WTC11 (cell line): ENCODE data around the gene IKZF2. TPM values are rescaled to one million over a fixed set of nuclear protein-coding genes. Genes with fewer than 3 reads are reported as not detected.

Source experiments
- ATAC-seq: fragments of 200-7000 bp; cut with Tn5 transposase; 2 replicates; pipeline ENCODE4 v1.10.0; 2021; ENCODE audit warnings: mild to moderate bottlenecking, moderate library complexity
- CTCF ChIA-PET: fragments of 300-600 bp; sonication (Branson Sonifier 250); formaldehyde crosslinking; loops from one replicate; lab custom pipeline; 2021; ENCODE audit warnings: antibody characterized with exemption; lab: Charles Lee
- POLR2A ChIA-PET: fragments of 350-600 bp; sonication (Branson Sonifier 250); formaldehyde crosslinking; loops from one replicate; lab custom pipeline; 2021; ENCODE audit warnings: antibody characterized with exemption; lab: Charles Lee
- DNase-seq: peaks from one replicate; pipeline ENCODE4 v3.0.0; 2021; ENCODE audit warnings: low spot score
- H3K27ac Mint-ChIP-seq: 2 replicates; pipeline ENCODE4 v1.8.0; 2021; ENCODE audit warnings: mixed read lengths
- H3K27me3 Mint-ChIP-seq: 2 replicates; pipeline ENCODE4 v1.8.0; 2021; ENCODE audit warnings: low read depth, mild to moderate bottlenecking, moderate library complexity, mixed read lengths
- H3K36me3 Mint-ChIP-seq: 2 replicates; pipeline ENCODE4 v1.8.0; 2021; ENCODE audit warnings: mixed read lengths
- H3K4me1 Mint-ChIP-seq: 2 replicates; pipeline ENCODE4 v1.8.0; 2022; ENCODE audit warnings: mixed read lengths
- H3K4me3 Mint-ChIP-seq: 2 replicates; pipeline ENCODE4 v1.8.0; 2021; ENCODE audit warnings: mild to moderate bottlenecking, moderate library complexity, mixed read lengths
- H3K9me3 Mint-ChIP-seq: 2 replicates; pipeline ENCODE4 v1.8.0; 2021; ENCODE audit warnings: mixed read lengths
- ATF1 ChIP-seq: sonication (generic); formaldehyde crosslinking; IDR thresholded peaks from 2 replicates; pipeline ENCODE4 v1.8.1; 2023; ENCODE audit warnings: mild to moderate bottlenecking, moderate library complexity, missing genetic modification reagents
- CBFB ChIP-seq: sonication (generic); formaldehyde crosslinking; IDR thresholded peaks from 2 replicates; pipeline ENCODE4 v1.8.1; 2022; ENCODE audit warnings: mild to moderate bottlenecking, low read depth, missing genetic modification reagents
- FOXP1 ChIP-seq: sonication (generic); formaldehyde crosslinking; IDR thresholded peaks from 2 replicates; pipeline ENCODE4 v1.8.0; 2022; ENCODE audit warnings: missing genetic modification reagents, mild to moderate bottlenecking, moderate library complexity, borderline replicate concordance
- GRHL2 ChIP-seq: fragments of 250-450 bp; sonication (Bioruptor Pico); IDR thresholded peaks from 2 replicates; pipeline ENCODE4 v1.8.0; 2022; ENCODE audit warnings: mild to moderate bottlenecking, moderate library complexity; ENCODE audit not compliant: insufficient replicate concordance, severe bottlenecking
- JAZF1 ChIP-seq: fragments of 250-450 bp; sonication (Bioruptor Pico); IDR thresholded peaks from 2 replicates; pipeline ENCODE4 v1.9.0; 2021; ENCODE audit warnings: moderate library complexity, mild to moderate bottlenecking, inconsistent platforms
- MYBL2 ChIP-seq: sonication (generic); formaldehyde crosslinking; IDR thresholded peaks from 2 replicates; pipeline ENCODE4 v1.8.1; 2023; ENCODE audit warnings: mild to moderate bottlenecking, moderate library complexity, missing genetic modification reagents
- RELA ChIP-seq: sonication (generic); formaldehyde crosslinking; IDR thresholded peaks from 2 replicates; pipeline ENCODE4 v1.8.1; 2022; ENCODE audit warnings: missing genetic modification reagents, mild to moderate bottlenecking, borderline replicate concordance
- TCF7 ChIP-seq: sonication (generic); formaldehyde crosslinking; IDR thresholded peaks from 2 replicates; pipeline ENCODE4 v1.8.0; 2022; ENCODE audit warnings: mild to moderate bottlenecking, low read depth, missing genetic modification reagents, moderate library complexity
- TEAD4 ChIP-seq: sonication (generic); formaldehyde crosslinking; IDR thresholded peaks from 2 replicates; pipeline ENCODE4 v1.8.0; 2022; ENCODE audit warnings: mild to moderate bottlenecking, missing genetic modification reagents
- TP53 ChIP-seq: sonication (generic); formaldehyde crosslinking; IDR thresholded peaks from 2 replicates; pipeline ENCODE4 v1.8.1; 2023; ENCODE audit warnings: mild to moderate bottlenecking, missing genetic modification reagents
- ZBTB21 ChIP-seq: sonication (generic); formaldehyde crosslinking; IDR thresholded peaks from 2 replicates; pipeline ENCODE4 v1.8.1; 2023; ENCODE audit warnings: mild to moderate bottlenecking, missing genetic modification reagents, borderline replicate concordance
- ZNF121 ChIP-seq: sonication (generic); formaldehyde crosslinking; IDR thresholded peaks from 2 replicates; pipeline ENCODE4 v1.8.0; 2023; ENCODE audit warnings: missing genetic modification reagents
- ZNF396 ChIP-seq: fragments of 250-450 bp; sonication (Bioruptor Pico); IDR thresholded peaks from 2 replicates; pipeline ENCODE4 v1.8.0; 2021; ENCODE audit warnings: mild to moderate bottlenecking, moderate library complexity, borderline replicate concordance
- ZNF423 ChIP-seq: fragments of 250-450 bp; sonication (Bioruptor Pico); IDR thresholded peaks from 2 replicates; pipeline ENCODE4 v2.1.2; 2022; ENCODE audit warnings: mild to moderate bottlenecking, moderate library complexity
- ZNF512 ChIP-seq: sonication (generic); formaldehyde crosslinking; IDR thresholded peaks from 2 replicates; pipeline ENCODE4 v1.8.1; 2022; ENCODE audit warnings: missing genetic modification reagents, borderline replicate concordance
- total RNA-seq: library from RNA; stranded (reverse); gene quantifications from 3 replicates; pipeline ENCODE4 v1.2.3, GENCODE V29; 2021
- TF ChIP-seq, protein P1 (sequence below): sonication (generic); formaldehyde crosslinking; IDR thresholded peaks from 2 replicates; pipeline ENCODE4 v1.8.1; 2022; ENCODE audit warnings: low read depth, missing genetic modification reagents, borderline replicate concordance
- TF ChIP-seq, protein P2 (sequence below): sonication (generic); formaldehyde crosslinking; IDR thresholded peaks from 2 replicates; pipeline ENCODE4 v1.8.1; 2023; ENCODE audit warnings: mild to moderate bottlenecking, missing genetic modification reagents, moderate library complexity
- TF ChIP-seq, protein P3 (sequence below): sonication (generic); formaldehyde crosslinking; IDR thresholded peaks from 2 replicates; pipeline ENCODE4 v1.8.1; 2023; ENCODE audit warnings: mild to moderate bottlenecking, missing genetic modification reagents
- TF ChIP-seq, protein P4 (sequence below): fragments of 200-600 bp; IDR thresholded peaks from 2 replicates; pipeline ENCODE4 v1.8.0; 2022; ENCODE audit warnings: antibody characterized with exemption
- TF ChIP-seq, protein P5 (sequence below): sonication (generic); formaldehyde crosslinking; IDR thresholded peaks from 2 replicates; pipeline ENCODE4 v1.8.1; 2023; ENCODE audit warnings: mild to moderate bottlenecking, missing genetic modification reagents, moderate library complexity
- TF ChIP-seq, protein P6 (sequence below): sonication (generic); formaldehyde crosslinking; IDR thresholded peaks from 2 replicates; pipeline ENCODE4 v1.8.0; 2022; ENCODE audit warnings: mild to moderate bottlenecking, missing genetic modification reagents
- TF ChIP-seq, protein P7 (sequence below): sonication (generic); formaldehyde crosslinking; IDR thresholded peaks from 2 replicates; pipeline ENCODE4 v1.8.1; 2023; ENCODE audit warnings: mild to moderate bottlenecking, missing genetic modification reagents

The IKZF2 gene
- total RNA-seq, 1 experiment from 2014 or later = 4.2 TPM

- Mint-ChIP-seq H3K36me3 (no peaks in the 10 kb centered on the region), H3K9me3 (no peaks in the 10 kb centered on the region), H3K27ac (peak overlapping the region; percentile 44; the same call in 1 of the 2 replicates), H3K27me3 (no peaks in the 10 kb centered on the region), H3K4me3 (no peak overlapping the region), H3K4me1 (no peaks in the 10 kb centered on the region; the same call in 1 of the 2 replicates)
- ATAC-seq (no peak), DNase-seq (no peak)
- ChIA-PET POLR2A (no interaction called here), CTCF (no interaction called here)
- TF ChIP-seq JAZF1 (CRISPR knock-in tag) (no peak), FOXP1 (no peak), GRHL2 (CRISPR knock-in tag) (no peak), ZNF423 (CRISPR knock-in tag) (no peak), MYBL2 (CRISPR knock-in tag) (no peak), RELA (CRISPR knock-in tag) (no peak), ZNF121 (CRISPR knock-in tag) (no peak), ZBTB21 (CRISPR knock-in tag) (no peak), CBFB (CRISPR knock-in tag) (no peak), ZNF396 (no peak), TCF7 (CRISPR knock-in tag) (no peak)
- TF ChIP-seq, protein P1, sequence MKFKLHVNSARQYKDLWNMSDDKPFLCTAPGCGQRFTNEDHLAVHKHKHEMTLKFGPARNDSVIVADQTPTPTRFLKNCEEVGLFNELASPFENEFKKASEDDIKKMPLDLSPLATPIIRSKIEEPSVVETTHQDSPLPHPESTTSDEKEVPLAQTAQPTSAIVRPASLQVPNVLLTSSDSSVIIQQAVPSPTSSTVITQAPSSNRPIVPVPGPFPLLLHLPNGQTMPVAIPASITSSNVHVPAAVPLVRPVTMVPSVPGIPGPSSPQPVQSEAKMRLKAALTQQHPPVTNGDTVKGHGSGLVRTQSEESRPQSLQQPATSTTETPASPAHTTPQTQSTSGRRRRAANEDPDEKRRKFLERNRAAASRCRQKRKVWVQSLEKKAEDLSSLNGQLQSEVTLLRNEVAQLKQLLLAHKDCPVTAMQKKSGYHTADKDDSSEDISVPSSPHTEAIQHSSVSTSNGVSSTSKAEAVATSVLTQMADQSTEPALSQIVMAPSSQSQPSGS (CRISPR knock-in tag) = no peak
These were observed 114.6 kb downstream of the IKZF2 start for GRCh38 chr2:213036836-213037235.

- Mint-ChIP-seq H3K4me3 (no peak overlapping the region), H3K36me3 (no peaks in the 10 kb centered on the region), H3K27me3 (no peaks in the 10 kb centered on the region), H3K27ac (no peak overlapping the region), H3K9me3 (no peaks in the 10 kb centered on the region), H3K4me1 (no peaks in the 10 kb centered on the region; the same call in 1 of the 2 replicates)
- DNase-seq = no peak
- POLR2A ChIA-PET = no interaction called here
- no peak for TF ChIP-seq TEAD4 (CRISPR knock-in tag)
- TF ChIP-seq TP53 (CRISPR knock-in tag) = no peak
- TF ChIP-seq, protein P2, sequence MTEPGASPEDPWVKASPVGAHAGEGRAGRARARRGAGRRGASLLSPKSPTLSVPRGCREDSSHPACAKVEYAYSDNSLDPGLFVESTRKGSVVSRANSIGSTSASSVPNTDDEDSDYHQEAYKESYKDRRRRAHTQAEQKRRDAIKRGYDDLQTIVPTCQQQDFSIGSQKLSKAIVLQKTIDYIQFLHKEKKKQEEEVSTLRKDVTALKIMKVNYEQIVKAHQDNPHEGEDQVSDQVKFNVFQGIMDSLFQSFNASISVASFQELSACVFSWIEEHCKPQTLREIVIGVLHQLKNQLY (CRISPR knock-in tag) = no peak
- TF ChIP-seq, protein P3, sequence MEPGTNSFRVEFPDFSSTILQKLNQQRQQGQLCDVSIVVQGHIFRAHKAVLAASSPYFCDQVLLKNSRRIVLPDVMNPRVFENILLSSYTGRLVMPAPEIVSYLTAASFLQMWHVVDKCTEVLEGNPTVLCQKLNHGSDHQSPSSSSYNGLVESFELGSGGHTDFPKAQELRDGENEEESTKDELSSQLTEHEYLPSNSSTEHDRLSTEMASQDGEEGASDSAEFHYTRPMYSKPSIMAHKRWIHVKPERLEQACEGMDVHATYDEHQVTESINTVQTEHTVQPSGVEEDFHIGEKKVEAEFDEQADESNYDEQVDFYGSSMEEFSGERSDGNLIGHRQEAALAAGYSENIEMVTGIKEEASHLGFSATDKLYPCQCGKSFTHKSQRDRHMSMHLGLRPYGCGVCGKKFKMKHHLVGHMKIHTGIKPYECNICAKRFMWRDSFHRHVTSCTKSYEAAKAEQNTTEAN (CRISPR knock-in tag) = no peak
- TF ChIP-seq, protein P4, sequence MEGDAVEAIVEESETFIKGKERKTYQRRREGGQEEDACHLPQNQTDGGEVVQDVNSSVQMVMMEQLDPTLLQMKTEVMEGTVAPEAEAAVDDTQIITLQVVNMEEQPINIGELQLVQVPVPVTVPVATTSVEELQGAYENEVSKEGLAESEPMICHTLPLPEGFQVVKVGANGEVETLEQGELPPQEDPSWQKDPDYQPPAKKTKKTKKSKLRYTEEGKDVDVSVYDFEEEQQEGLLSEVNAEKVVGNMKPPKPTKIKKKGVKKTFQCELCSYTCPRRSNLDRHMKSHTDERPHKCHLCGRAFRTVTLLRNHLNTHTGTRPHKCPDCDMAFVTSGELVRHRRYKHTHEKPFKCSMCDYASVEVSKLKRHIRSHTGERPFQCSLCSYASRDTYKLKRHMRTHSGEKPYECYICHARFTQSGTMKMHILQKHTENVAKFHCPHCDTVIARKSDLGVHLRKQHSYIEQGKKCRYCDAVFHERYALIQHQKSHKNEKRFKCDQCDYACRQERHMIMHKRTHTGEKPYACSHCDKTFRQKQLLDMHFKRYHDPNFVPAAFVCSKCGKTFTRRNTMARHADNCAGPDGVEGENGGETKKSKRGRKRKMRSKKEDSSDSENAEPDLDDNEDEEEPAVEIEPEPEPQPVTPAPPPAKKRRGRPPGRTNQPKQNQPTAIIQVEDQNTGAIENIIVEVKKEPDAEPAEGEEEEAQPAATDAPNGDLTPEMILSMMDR = no peak
- no peak for TF ChIP-seq ATF1 (CRISPR knock-in tag)
- TF ChIP-seq, protein P5, sequence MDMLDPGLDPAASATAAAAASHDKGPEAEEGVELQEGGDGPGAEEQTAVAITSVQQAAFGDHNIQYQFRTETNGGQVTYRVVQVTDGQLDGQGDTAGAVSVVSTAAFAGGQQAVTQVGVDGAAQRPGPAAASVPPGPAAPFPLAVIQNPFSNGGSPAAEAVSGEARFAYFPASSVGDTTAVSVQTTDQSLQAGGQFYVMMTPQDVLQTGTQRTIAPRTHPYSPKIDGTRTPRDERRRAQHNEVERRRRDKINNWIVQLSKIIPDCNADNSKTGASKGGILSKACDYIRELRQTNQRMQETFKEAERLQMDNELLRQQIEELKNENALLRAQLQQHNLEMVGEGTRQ = no peak
- TF ChIP-seq ZNF512 (CRISPR knock-in tag) = no peak
- TF ChIP-seq, protein P6, sequence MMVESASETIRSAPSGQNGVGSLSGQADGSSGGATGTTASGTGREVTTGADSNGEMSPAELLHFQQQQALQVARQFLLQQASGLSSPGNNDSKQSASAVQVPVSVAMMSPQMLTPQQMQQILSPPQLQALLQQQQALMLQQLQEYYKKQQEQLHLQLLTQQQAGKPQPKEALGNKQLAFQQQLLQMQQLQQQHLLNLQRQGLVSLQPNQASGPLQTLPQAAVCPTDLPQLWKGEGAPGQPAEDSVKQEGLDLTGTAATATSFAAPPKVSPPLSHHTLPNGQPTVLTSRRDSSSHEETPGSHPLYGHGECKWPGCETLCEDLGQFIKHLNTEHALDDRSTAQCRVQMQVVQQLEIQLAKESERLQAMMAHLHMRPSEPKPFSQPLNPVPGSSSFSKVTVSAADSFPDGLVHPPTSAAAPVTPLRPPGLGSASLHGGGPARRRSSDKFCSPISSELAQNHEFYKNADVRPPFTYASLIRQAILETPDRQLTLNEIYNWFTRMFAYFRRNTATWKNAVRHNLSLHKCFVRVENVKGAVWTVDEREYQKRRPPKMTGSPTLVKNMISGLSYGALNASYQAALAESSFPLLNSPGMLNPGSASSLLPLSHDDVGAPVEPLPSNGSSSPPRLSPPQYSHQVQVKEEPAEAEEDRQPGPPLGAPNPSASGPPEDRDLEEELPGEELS = no peak
- TF ChIP-seq CBFB (CRISPR knock-in tag) = no peak
- TF ChIP-seq, protein P7, sequence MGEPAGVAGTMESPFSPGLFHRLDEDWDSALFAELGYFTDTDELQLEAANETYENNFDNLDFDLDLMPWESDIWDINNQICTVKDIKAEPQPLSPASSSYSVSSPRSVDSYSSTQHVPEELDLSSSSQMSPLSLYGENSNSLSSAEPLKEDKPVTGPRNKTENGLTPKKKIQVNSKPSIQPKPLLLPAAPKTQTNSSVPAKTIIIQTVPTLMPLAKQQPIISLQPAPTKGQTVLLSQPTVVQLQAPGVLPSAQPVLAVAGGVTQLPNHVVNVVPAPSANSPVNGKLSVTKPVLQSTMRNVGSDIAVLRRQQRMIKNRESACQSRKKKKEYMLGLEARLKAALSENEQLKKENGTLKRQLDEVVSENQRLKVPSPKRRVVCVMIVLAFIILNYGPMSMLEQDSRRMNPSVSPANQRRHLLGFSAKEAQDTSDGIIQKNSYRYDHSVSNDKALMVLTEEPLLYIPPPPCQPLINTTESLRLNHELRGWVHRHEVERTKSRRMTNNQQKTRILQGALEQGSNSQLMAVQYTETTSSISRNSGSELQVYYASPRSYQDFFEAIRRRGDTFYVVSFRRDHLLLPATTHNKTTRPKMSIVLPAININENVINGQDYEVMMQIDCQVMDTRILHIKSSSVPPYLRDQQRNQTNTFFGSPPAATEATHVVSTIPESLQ (CRISPR knock-in tag) = no peak
- CTCF ChIA-PET = no interaction called here
- ATAC-seq = no peak
These were observed 116.8 kb downstream of the IKZF2 start for GRCh38 chr2:213034585-213034984.
